NCI-H510A treated with DMSO at 0.1 percent for 48 hours (cell line): Measurements from ENCODE around the gene MATK.
"Not testable (repeated sequence)": the region's sequence is repeated elsewhere in the genome, so short reads cannot be mapped to it uniquely, and the experiment has no call there.

Source experiments
- DNase-seq: peaks from one replicate; lab custom pipeline; 2025; lab: John Stamatoyannopoulos, UW

MATK gene

GRCh38 chr19:3770136-3770999, 15.8 kb downstream of the MATK start:
- no peak for DNase-seq

DNA sequence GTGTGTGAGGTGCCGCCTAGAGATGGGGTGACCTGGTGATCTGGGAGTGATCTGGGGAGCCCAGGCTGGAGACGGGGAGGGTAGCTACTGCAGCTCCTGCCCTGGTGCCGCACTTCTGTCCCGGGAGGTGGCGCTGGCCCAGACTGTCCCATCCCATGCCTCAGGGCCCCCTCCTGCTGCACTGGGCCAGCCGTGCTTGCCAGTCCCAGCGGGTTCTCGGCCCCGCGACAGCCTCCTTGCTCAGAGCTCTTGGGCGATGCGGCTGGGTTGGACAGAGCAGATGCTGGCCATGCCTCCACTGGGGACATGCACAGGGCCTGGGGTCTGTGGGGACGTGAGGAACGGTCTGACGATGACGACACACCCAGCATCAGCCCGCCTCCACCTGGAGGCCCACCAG, 16.7 kb downstream of the MATK start:
- DNase-seq, result no peak

- no peak for DNase-seq
These were observed 17.5 kb downstream of the MATK start for GRCh38 chr19:3768748-3769099.

- no peak for DNase-seq
These were observed 18.0 kb downstream of the MATK start for GRCh38 chr19:3768015-3768747.

- no peak for DNase-seq
These were observed 19.1 kb downstream of the MATK start for GRCh38 chr19:3767050-3767449.

GRCh38 chr19:3766520-3766919, 19.7 kb downstream of the MATK start:
- no peak for DNase-seq

- not testable (repeated sequence) for DNase-seq
These were observed 20.4 kb downstream of the MATK start for GRCh38 chr19:3765757-3766156.

- DNase-seq, result no peak
These were observed 21.1 kb downstream of the MATK start for GRCh38 chr19:3765121-3765520.

- DNase-seq, result peak; percentile 99
These were observed 23.4 kb downstream of the MATK start, which contains the start of gene MRPL54 for GRCh38 chr19:3762501-3763459. Gene MRPL54, plus strand, starts transcription at chr19:3762682. Its CDS starts 19 bp downstream, at chr19:3762701.

- no peak for DNase-seq
These were observed 24.1 kb downstream of the MATK start for GRCh38 chr19:3762130-3762473.

DNA sequence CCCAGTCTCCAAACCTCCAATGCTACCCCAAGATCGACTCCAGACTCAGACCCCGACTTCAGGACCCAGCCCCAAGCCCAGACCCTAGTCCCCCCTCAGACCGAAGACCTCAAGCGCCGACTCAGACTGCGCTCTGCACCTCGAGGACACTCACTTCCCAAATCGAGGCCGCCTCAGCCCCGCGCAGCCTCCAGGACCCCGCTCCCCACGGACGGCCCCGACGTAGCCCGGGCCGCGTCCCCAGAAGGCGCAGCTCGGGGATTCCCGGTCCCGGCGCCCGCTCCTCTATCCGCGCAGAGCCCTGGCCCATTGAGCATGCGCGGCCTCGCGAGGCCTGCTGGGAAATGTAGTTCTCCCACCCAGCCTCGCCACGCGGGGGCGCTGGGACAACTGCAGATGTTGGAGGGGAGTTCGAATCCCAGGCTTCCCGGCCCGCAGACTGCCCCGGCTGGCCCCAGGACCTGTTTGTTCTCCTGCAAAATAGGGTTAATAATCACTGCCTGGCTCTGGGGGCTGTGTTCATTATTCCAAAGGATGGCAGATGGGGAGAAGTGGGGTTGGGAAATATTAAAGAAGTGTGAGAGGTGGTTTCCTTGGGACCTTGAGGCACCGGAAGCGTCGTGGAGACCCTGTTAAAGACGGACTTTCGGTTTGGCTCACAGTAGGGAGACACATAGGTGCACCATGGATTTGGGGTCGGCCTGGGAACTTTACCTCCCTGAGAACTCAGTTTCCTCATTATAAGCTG, 24.6 kb downstream of the MATK start, which contains the start of gene APBA3:
Gene APBA3, minus strand, starts transcription at position 311 of the 748 bp plus-strand sequence. CDS start 1,428 bp downstream, outside the sequence.
- peak; percentile 89 for DNase-seq

DNA sequence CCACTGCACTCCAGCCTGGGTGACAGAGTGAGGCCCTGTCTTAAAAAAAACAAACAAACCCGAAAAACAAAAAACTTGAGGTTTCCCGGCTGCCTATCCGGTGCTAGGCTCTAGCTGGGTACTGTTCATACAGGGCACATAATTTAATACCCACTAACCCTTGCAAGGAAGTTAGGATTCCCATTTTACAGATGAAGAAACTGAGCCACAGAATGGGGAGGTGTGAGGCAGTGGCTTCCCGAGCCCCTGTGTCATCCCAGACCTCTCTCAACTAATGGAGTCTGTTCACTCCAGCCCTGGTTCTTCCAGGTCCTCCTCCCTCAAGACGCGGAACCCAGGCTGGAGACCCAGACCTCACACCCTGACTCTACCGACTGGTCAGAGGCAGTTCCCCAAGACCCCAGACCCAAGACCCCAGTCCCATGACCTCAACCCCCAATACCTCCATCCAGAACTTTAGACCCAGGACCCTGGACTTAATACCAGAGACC, 25.3 kb downstream of the MATK start:
- DNase-seq, result no peak

GRCh38 chr19:3759482-3760254, 26.5 kb downstream of the MATK start:
- DNase-seq, result no peak

- DNase-seq, result not testable (repeated sequence)
These were observed 27.9 kb downstream of the MATK start for GRCh38 chr19:3758297-3758696.

DNA sequence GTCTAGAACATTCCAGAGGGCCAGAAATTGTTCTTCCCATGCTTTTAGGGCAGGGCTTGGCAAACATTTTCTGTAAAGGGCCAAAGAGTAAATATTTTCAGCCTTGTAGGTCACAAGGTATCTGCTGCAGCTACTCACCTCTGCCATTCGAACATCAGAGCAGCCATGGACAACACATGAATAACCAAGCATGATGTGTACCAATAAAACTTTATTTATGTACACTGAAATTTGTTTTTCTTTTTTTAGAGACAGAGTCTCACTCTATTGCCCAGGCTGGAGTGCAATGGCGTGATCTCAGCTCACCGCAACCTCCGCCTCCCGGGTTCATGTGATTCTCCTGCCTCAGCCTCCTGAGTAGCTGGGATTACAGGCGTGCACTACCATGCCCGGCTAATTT, 28.5 kb downstream of the MATK start:
- not testable (repeated sequence) for DNase-seq

- no peak for DNase-seq
These were observed 32.4 kb downstream of the MATK start for GRCh38 chr19:3753631-3754410.

GRCh38 chr19:3752492-3752891, 33.7 kb downstream of the MATK start:
- DNase-seq, result no peak

DNA sequence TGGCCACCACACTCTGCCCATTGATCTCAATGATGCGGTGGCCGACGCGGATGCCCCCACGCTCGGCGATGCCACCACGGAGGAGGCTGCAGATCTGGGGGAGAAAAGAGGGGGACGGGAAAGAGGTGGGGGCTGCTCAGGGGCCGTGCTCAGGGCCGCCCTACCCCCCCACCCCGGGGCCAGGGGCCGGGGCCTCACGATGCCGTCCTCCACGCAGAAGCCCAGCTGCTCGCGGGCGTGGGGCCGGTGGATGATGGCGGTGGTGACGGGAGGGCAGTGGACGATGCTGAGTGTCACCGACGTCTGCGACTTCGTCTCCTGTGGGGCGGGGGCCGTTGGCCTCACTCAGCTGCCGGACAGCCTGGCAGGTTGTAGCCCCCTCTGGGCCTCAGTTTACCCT, 34.9 kb downstream of the MATK start:
- no peak for DNase-seq

DNA sequence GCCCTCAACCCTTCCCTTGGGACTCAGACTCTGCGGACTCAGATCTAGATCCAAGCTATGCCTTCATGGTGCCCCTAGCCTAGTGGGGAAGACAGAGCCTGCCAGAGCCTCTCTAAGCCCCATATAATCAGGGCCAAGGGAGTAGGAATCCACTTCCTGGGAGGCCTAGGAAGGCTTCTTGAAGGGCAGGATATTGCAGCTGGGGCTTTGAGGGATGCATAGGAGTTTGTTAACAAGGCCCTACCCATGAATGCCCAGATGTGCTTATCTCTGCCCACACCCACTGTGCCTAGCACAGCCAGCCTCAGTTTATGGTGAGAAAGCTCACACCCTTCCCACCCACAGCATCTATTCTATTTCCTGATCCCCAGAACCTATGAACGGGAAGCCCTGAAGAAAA, 36.0 kb downstream of the MATK start:
- no peak for DNase-seq

DNA sequence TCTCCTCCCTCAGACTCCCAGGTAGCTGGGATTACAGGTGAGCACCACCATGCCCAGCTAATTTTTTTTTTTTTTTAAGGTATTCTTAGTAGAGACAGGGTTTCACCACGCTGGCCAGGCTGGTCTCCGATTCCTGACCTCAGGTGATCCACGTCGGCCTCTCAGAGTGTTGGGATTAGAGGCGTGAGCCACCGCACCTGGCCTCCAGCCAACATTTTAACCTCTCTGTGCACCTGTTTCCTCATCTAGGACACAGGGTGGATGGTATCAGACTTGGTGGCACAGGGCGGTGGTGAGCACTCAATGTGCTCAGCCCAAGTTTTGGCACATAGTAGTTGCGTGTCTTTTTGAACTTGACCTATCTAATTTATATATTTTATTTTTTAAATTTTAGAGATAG, 37.2 kb downstream of the MATK start:
- peak; percentile 7 for DNase-seq
